Pancreas (tissue), 10 donors: ENCODE results near the gene RTRAF. TPM values are rescaled to one million over a fixed set of nuclear protein-coding genes. Genes with fewer than 3 reads are reported as not detected.
A peak's percentile ranks its signal among the peaks of the same experiment; 100 is the strongest.

Source experiments
- ATAC-seq, 4 donors: fragments of 200-7000 bp; cut with Tn5 transposase; one replicate each; pipeline versions ENCODE4 v1.8.0 to v1.9.1; 2020; ENCODE audit warnings: mild to moderate bottlenecking in 4 of 4, moderate library complexity in 4 of 4
- DNase-seq, 6 donors: peaks; one replicate each; pipeline ENCODE4 v3.0.0-alpha.2; 2020
- FAIRE-seq: peaks from 2 replicates; lab custom pipeline; 2012; peaks lifted over from hg19 to GRCh38; lab: Jason Lieb, UNC
- H3K27ac ChIP-seq, 4 donors: fragments of 200-600 bp; sonication (generic); 1 replicate in 3 of 4; 2 replicates in 1 of 4; pipeline versions ENCODE4 v1.5.0 to v1.8.0; 2020
- H3K27me3 ChIP-seq, 4 donors: fragments of 200-600 bp; one replicate each; pipeline ENCODE4 v1.8.0; 2021
- H3K36me3 ChIP-seq, 3 donors: fragments of 200-600 bp; sonication (generic) in 1 of 3; one replicate each; pipeline versions ENCODE4 v1.5.0 to v1.8.0; 2020 to 2021
- H3K4me1 ChIP-seq, 3 donors: fragments of 200-600 bp; one replicate each; pipeline ENCODE4 v1.8.0; 2021
- H3K4me3 ChIP-seq, 4 donors: fragments of 200-600 bp; sonication (generic) in 2 of 4; one replicate each; pipeline versions ENCODE4 v1.5.0 to v1.8.0; 2020 to 2021
- H3K9me3 ChIP-seq, 4 donors: fragments of 200-600 bp; one replicate each; pipeline ENCODE4 v1.8.0; 2021
- CTCF ChIP-seq, 4 donors: fragments of 200-600 bp; sonication (generic) in 3 of 4; IDR thresholded peaks; one replicate each; pipeline versions ENCODE4 v1.5.0 to v1.8.0; 2021; ENCODE audit warnings: antibody characterized with exemption in 4 of 4
- WGBS, 2 donors: extraction: QIAGEN DNeasy Blood & Tissue Kit; methylation state at CpG; one replicate each; pipeline ENCODE4 v1.1.7; 2013; 5-methylcytosine and 5-hydroxymethylcytosine counted together
- intact Hi-C, 3 donors: fragments of 100-400 bp; cut with DNase I; formaldehyde crosslinking; loops; one replicate each; pipeline versions ENCODE4 v1.11.1 to v1.14.2; 2022
- polyA plus RNA-seq, 2 donors: library from polyadenylated mRNA; stranded (reverse); fragments of 200-250 nt; gene quantifications; one replicate each; pipeline ENCODE4 v1.2.3, GENCODE V29; 2013
- total RNA-seq, 6 donors: library from RNA; stranded (reverse); fragmentation: NEBNext Ultra II Directional in 4 of 6; extraction: Animal tissue kit (Norgen Biotek cat#: 25700) in 4 of 6; gene quantifications; one replicate each; pipeline versions ENCODE4 v1.2.1 to v1.2.4, GENCODE V29; 2021 to 2023
- donor health status: healthy with polysubstance abuse.
- donor health status: DM: no; HTN: no; CAD: no; lungs with moderate emphysema.
- donor health status: DM: no; HTN: no; CAD: no.
- donor health status: control.
- donor health status: control.
- donor health status: Bipolar disorder and iron deficiency.
- donor health status: DM: yes; HTN: yes; CAD: no.
- donor health status: DM: no; HTN: no; CAD: no.
- donor health status: DM: no; HTN: no; CAD: no.
- donor health status: DM: yes; HTN: yes; CAD: no.

Gene RTRAF
- total and polyA plus RNA-seq, 8 donors: 57.5 to 96.4 (median 69.0) TPM

GRCh38 chr14:51972566-51972965, 16.8 kb upstream of the RTRAF start:
- no peak for DNase-seq
- no peak for ATAC-seq
- H3K4me3 ChIP-seq: no peak overlapping the region
- no peak for TF ChIP-seq CTCF (IDR thresholded peaks at IDR 0.05)
- no peaks in the 10 kb centered on the region for H3K9me3 ChIP-seq
- no peak overlapping the region for H3K27ac ChIP-seq
- intact Hi-C loops: no loop called here
- no peaks in the 10 kb centered on the region for H3K27me3 ChIP-seq
- 66 to 79% methylated on average over 7 of the region's 7 CpGs for WGBS, 2 donors
- H3K36me3 ChIP-seq: no peaks in the 10 kb centered on the region
- H3K4me1 ChIP-seq: no peaks in the 10 kb centered on the region
- no peak for FAIRE-seq

GRCh38 chr14:51977075-51977474, 12.3 kb upstream of the RTRAF start:
- FAIRE-seq: no peak
- H3K4me1 ChIP-seq: no peaks in the 10 kb centered on the region

GRCh38 chr14:51978681-51979085, 10.7 kb upstream of the RTRAF start:
- no peak for FAIRE-seq
- no peak overlapping the region for H3K27ac ChIP-seq
- intact Hi-C loops: no loop called here
- no peak for TF ChIP-seq CTCF (IDR thresholded peaks at IDR 0.05)
- H3K4me1 ChIP-seq: no peaks in the 10 kb centered on the region
- ATAC-seq: peak in 1 of 4 donors; percentile 13
- no peak overlapping the region for H3K4me3 ChIP-seq
- H3K27me3 ChIP-seq: no peaks in the 10 kb centered on the region
- no peaks in the 10 kb centered on the region for H3K9me3 ChIP-seq
- WGBS, 2 donors: 22 to 28% methylated on average over 2 of the region's 2 CpGs
- no peaks in the 10 kb centered on the region for H3K36me3 ChIP-seq
- DNase-seq: no peak

More at GRCh38 chr14:51977075-51977474, 12.3 kb upstream of the RTRAF start:
- no peak overlapping the region for H3K27ac ChIP-seq
- TF ChIP-seq CTCF (IDR thresholded peaks at IDR 0.05): no peak
- no peaks in the 10 kb centered on the region for H3K36me3 ChIP-seq
- no peak for ATAC-seq
- H3K9me3 ChIP-seq: no peaks in the 10 kb centered on the region
- no peak for DNase-seq
- H3K4me3 ChIP-seq: no peak overlapping the region
- intact Hi-C loops: no loop called here
- no peaks in the 10 kb centered on the region for H3K27me3 ChIP-seq
- 87 to 93% methylated on average over 5 of the region's 5 CpGs for WGBS, 2 donors

GRCh38 chr14:51979088-51979709, 10.1 kb upstream of the RTRAF start:
- FAIRE-seq (peak; percentile 77), DNase-seq (peak; percentile 56 to 91 (median 78)), ATAC-seq (peak; percentile 70 to 94 (median 93))
- H3K9me3 ChIP-seq: no peaks in the 10 kb centered on the region
- H3K4me1 ChIP-seq: no peaks in the 10 kb centered on the region
- 20 to 21% methylated on average over 17 of the region's 17 CpGs for WGBS, 2 donors
- H3K4me3 ChIP-seq: no peak overlapping the region
- peak; percentile 89 to 97 (median 94) for TF ChIP-seq CTCF (IDR thresholded peaks at IDR 0.05)
- intact Hi-C loops: no loop called here
- no peaks in the 10 kb centered on the region for H3K27me3 ChIP-seq
- H3K27ac ChIP-seq: no peak overlapping the region
- H3K36me3 ChIP-seq: no peaks in the 10 kb centered on the region

- WGBS, 2 donors: 73 to 76% methylated on average over 4 of the region's 4 CpGs
- ATAC-seq: no peak
- intact Hi-C loops: no loop called here
Observed at GRCh38 chr14:51981218-51981854, 8.0 kb upstream of the RTRAF start.

More at GRCh38 chr14:51981218-51981854, 8.0 kb upstream of the RTRAF start:
- H3K27me3 ChIP-seq: no peaks in the 10 kb centered on the region
- no peaks in the 10 kb centered on the region for H3K36me3 ChIP-seq
- TF ChIP-seq CTCF (IDR thresholded peaks at IDR 0.05): no peak
- no peaks in the 10 kb centered on the region for H3K9me3 ChIP-seq
- no peak for FAIRE-seq
- no peak overlapping the region for H3K27ac ChIP-seq
- no peak overlapping the region for H3K4me3 ChIP-seq
- no peaks in the 10 kb centered on the region for H3K4me1 ChIP-seq
- no peak for DNase-seq
